Activated effector memory CD4-positive, alpha-beta T cell treated with anti-CD3 and anti-CD28 coated beads, Interleukin-2, amount 50 U/mL, for 16 hours (primary cell): ENCODE measurements around the gene WDR82.

ENCODE experiments used
- DNase-seq: peaks from one replicate; pipeline ENCODE4 v3.0.0-alpha.2; 2020

The WDR82 gene

GRCh38 chr3:52288674-52289073 lies 10.2 kb upstream of the WDR82 start:
- no peak for DNase-seq

GRCh38 chr3:52286777-52287110 lies 8.3 kb upstream of the WDR82 start:
- DNase-seq = no peak

- DNase-seq = peak; percentile 52
These were observed 5.6 kb upstream of the WDR82 start for GRCh38 chr3:52284051-52284450.

- peak; percentile 27 for DNase-seq
These were observed 4.9 kb upstream of the WDR82 start for GRCh38 chr3:52283306-52283705.

GRCh38 chr3:52281981-52282801 lies 3.7 kb upstream of the WDR82 start:
- peak; percentile 71 for DNase-seq

GRCh38 chr3:52280050-52280461 lies 1.6 kb upstream of the WDR82 start:
- no peak for DNase-seq

GRCh38 chr3:52279596-52279995 lies 1.1 kb upstream of the WDR82 start:
- DNase-seq = no peak

GRCh38 chr3:52277972-52278509 lies 408 bp downstream of the WDR82 start:
- DNase-seq = peak; percentile 90

- peak; percentile 90 for DNase-seq
These were observed 1.1 kb downstream of the WDR82 start for GRCh38 chr3:52277071-52277964.

- DNase-seq = peak; percentile 55
These were observed 3.7 kb downstream of the WDR82 start for GRCh38 chr3:52274781-52275180.

GRCh38 chr3:52272831-52273230 lies 5.6 kb downstream of the WDR82 start:
- peak; percentile 58 for DNase-seq

- peak; percentile 58 for DNase-seq
These were observed 6.3 kb downstream of the WDR82 start for GRCh38 chr3:52272172-52272571.

- no peak for DNase-seq
These were observed 8.1 kb downstream of the WDR82 start for GRCh38 chr3:52270252-52270754.

- no peak for DNase-seq
These were observed 8.7 kb downstream of the WDR82 start for GRCh38 chr3:52269776-52270175.

GRCh38 chr3:52268036-52268435 lies 10.4 kb downstream of the WDR82 start:
- peak; percentile 82 for DNase-seq

GRCh38 chr3:52265387-52265786 lies 13.1 kb downstream of the WDR82 start:
- DNase-seq = no peak

GRCh38 chr3:52262447-52262846 lies 16.0 kb downstream of the WDR82 start:
- no peak for DNase-seq

- no peak for DNase-seq
These were observed 19.0 kb downstream of the WDR82 start for GRCh38 chr3:52259448-52259847.

GRCh38 chr3:52259035-52259434 lies 19.4 kb downstream of the WDR82 start:
- DNase-seq = no peak

GRCh38 chr3:52257911-52258310 lies 20.5 kb downstream of the WDR82 start:
- no peak for DNase-seq

GRCh38 chr3:52256622-52257021 lies 21.8 kb downstream of the WDR82 start:
- no peak for DNase-seq

GRCh38 chr3:52256159-52256558 lies 22.3 kb downstream of the WDR82 start:
- DNase-seq = no peak

GRCh38 chr3:52254608-52255007 lies 23.8 kb downstream of the WDR82 start:
- DNase-seq = no peak
